Calu3 (cell line): ENCODE results near the gene DDX46. TPM values are rescaled to one million over a fixed set of nuclear protein-coding genes. Genes with fewer than 3 reads are reported as not detected.

Experiments used
- BruUV-seq: library from RNA; stranded (reverse); fragments of 400-500 nt; replicated peaks from 2 replicates; lab custom pipeline; 2021; lab: Mats Ljungman, UMichigan
- CTCF ChIA-PET: fragments of 300-600 bp; sonication (Branson Sonifier 250); formaldehyde crosslinking; loops from one replicate; lab custom pipeline; 2022; ENCODE audit warnings: antibody characterized with exemption; lab: Charles Lee
- DNase-seq: peaks from one replicate; pipeline ENCODE4 v3.0.0; 2022
- H3K27ac Mint-ChIP-seq: one replicate; pipeline ENCODE4 v1.8.0; 2022; ENCODE audit warnings: mixed read lengths; ENCODE audit not compliant: unreplicated experiment
- H3K27me3 Mint-ChIP-seq: one replicate; pipeline ENCODE4 v1.8.0; 2022; ENCODE audit warnings: mixed read lengths; ENCODE audit not compliant: unreplicated experiment
- H3K36me3 Mint-ChIP-seq: one replicate; pipeline ENCODE4 v1.8.0; 2022; ENCODE audit warnings: mild to moderate bottlenecking, moderate library complexity, mixed read lengths; ENCODE audit not compliant: insufficient read depth, unreplicated experiment
- H3K4me1 Mint-ChIP-seq: one replicate; pipeline ENCODE4 v1.8.0; 2022; ENCODE audit warnings: mild to moderate bottlenecking, low read depth, mixed read lengths; ENCODE audit not compliant: unreplicated experiment
- H3K4me3 Mint-ChIP-seq: one replicate; pipeline ENCODE4 v1.8.0; 2022; ENCODE audit warnings: mild to moderate bottlenecking, low read depth, moderate library complexity, mixed read lengths; ENCODE audit not compliant: unreplicated experiment
- H3K9me3 Mint-ChIP-seq: one replicate; pipeline ENCODE4 v1.8.0; 2022; ENCODE audit warnings: low read depth, mixed read lengths; ENCODE audit not compliant: unreplicated experiment
- intact Hi-C: fragments of 100-400 bp; cut with micrococcal nuclease; formaldehyde crosslinking; loops from one replicate; pipeline ENCODE4 v1.10.0; 2022; ENCODE audit not compliant: unreplicated experiment
- total RNA-seq: library from RNA; stranded (reverse); gene quantifications from 2 replicates; pipeline ENCODE4 v1.2.3, GENCODE V29; 2022
- TF ChIP-seq, protein P1 (sequence below): fragments of 200-600 bp; IDR thresholded peaks from one replicate; pipeline ENCODE4 v1.8.0; 2022; ENCODE audit warnings: antibody characterized with exemption; ENCODE audit not compliant: unreplicated experiment

Gene DDX46
- total RNA-seq, 1 experiment from 2014 or later: 95.8 TPM

DNA sequence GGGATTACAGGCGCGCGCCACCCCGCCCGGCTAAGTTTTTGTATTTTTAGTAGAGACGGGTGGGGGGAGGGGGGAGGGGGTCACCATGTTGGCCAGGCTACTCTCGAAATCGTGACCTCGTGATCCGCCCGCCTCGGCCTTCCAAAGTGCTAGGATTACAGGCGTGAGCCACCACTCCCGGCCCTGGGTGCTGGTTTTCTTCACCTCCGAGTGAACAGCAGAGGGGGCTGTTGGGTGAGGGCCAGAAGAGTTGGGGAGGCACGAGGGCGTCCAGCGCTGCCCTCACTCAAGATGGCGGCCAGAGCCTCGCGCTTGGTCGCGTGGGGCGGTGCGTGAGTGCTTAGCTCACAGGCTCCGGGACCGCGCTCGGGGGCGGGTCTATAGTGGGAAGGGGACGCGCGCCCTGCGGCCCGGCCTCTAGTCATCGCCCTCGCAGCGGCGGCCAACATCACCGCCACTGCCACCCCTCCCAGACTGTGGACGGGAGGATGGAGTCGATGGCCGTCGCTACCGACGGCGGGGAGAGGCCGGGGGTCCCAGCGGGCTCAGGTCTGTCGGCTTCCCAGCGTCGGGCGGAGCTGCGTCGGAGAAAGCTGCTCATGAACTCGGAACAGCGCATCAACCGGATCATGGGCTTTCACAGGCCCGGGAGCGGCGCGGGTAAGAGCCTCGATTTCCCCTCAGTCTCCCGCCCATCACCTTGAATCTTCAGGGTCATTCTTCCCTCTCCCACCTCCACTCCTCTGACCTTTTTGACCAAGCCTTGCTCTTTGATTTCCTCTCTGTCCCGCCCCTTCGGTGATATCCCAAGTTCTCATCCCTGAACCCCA, 20.2 kb upstream of the DDX46 start, which contains the start of gene CAMLG:
Gene CAMLG (plus strand): TSS at position 416 of the 830 bp plus-strand sequence. CDS start 73 bp downstream, at position 489.
- Mint-ChIP-seq H3K27me3 (no peaks in the 10 kb centered on the region), H3K36me3 (peaks cover 23% of the 10 kb centered on the region), H3K27ac (peak within 1 kb of the TSS; percentile 89), H3K9me3 (no peaks in the 10 kb centered on the region), H3K4me1 (peaks cover 8% of the 10 kb centered on the region), H3K4me3 (peak within 1 kb of the TSS; percentile 93)
- BruUV-seq: no TSS peak
- TF ChIP-seq, protein P1, sequence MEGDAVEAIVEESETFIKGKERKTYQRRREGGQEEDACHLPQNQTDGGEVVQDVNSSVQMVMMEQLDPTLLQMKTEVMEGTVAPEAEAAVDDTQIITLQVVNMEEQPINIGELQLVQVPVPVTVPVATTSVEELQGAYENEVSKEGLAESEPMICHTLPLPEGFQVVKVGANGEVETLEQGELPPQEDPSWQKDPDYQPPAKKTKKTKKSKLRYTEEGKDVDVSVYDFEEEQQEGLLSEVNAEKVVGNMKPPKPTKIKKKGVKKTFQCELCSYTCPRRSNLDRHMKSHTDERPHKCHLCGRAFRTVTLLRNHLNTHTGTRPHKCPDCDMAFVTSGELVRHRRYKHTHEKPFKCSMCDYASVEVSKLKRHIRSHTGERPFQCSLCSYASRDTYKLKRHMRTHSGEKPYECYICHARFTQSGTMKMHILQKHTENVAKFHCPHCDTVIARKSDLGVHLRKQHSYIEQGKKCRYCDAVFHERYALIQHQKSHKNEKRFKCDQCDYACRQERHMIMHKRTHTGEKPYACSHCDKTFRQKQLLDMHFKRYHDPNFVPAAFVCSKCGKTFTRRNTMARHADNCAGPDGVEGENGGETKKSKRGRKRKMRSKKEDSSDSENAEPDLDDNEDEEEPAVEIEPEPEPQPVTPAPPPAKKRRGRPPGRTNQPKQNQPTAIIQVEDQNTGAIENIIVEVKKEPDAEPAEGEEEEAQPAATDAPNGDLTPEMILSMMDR: peak; percentile 82
- peak; percentile 99 for DNase-seq
- intact Hi-C loops: loop anchor here (2.0 to 10.0 kb wide), 4 partner anchors 146 to 466 kb away; partner anchors contain the start of gene PCBD2
- CTCF ChIA-PET: interaction anchor here (0.5 to 2.9 kb wide), 12 partner anchors 10 to 166 kb away, joined by 3 to 28 read pairs (median 4); partner anchors contain the start of genes DDX46 and PCBD2

DNA sequence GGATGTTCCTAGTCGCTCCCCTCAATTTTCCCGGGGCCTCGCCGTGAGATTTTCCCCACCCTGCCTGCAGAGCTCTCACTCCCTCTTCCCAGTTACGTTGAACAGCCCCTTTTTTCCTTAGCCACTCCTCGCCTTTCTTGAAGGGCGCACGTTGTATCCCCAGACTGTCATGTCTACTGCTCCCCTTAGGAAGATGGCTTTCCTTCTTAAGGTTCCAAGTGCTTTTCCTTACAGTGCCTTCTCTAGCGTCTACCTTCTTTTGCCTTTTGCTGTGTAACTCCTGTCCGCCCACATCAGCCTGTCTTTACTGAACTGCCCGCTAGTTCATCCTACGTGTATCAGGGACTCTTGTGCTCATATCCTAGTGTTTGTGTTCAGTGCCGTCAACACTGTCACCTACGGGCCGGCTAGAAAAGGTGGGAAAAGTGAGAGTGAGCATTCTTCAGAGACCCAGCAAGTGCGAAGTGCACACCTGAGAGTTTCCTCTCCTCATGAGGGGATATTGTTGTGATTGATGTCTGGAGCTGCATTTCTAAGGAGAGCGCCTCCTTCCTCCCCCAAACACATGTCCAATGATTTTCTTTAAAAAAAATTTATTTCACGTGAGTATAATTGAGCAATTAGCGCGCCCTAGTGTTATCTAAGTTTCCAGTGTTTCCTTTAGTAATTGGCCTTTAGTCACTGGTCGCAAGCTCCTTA, 19.5 kb upstream of the DDX46 start:
- TSS peak; percentile 45 for BruUV-seq
- Mint-ChIP-seq H3K36me3 (peaks cover 23% of the 10 kb centered on the region), H3K4me1 (peaks cover 8% of the 10 kb centered on the region), H3K4me3 (peak overlapping the region; percentile 93), H3K27ac (peak overlapping the region; percentile 89), H3K9me3 (no peaks in the 10 kb centered on the region), H3K27me3 (no peaks in the 10 kb centered on the region)
- intact Hi-C loops: loop anchor here (2.0 to 10.0 kb wide), 4 partner anchors 147 to 466 kb away; partner anchors contain the start of gene PCBD2
- DNase-seq: peak; percentile 53
- CTCF ChIA-PET: interaction anchor here (0.7 to 2.9 kb wide), 9 partner anchors 10 to 165 kb away, joined by 3 to 28 read pairs (median 4); partner anchors contain the start of genes DDX46 and PCBD2
- TF ChIP-seq, protein P1: peak; percentile 7

DNA sequence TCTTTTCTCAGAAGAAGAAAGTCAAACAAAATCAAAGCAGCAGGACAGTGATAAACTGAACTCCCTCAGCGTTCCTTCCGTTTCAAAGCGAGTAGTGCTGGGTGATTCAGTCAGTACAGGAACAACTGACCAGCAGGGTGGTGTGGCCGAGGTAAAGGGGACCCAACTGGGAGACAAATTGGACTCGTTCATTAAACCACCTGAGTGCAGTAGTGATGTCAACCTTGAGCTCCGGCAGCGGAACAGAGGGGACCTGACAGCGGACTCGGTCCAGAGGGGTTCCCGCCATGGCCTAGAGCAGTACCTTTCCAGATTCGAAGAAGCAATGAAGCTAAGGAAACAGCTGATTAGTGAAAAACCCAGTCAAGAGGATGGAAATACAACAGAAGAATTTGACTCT, 17.5 kb upstream of the DDX46 start:
- no TSS peak for BruUV-seq
- Mint-ChIP-seq H3K9me3 (no peaks in the 10 kb centered on the region), H3K27me3 (no peaks in the 10 kb centered on the region), H3K36me3 (peaks cover 23% of the 10 kb centered on the region), H3K4me3 (no peak overlapping the region), H3K27ac (no peak overlapping the region), H3K4me1 (peaks cover 8% of the 10 kb centered on the region)
- CTCF ChIA-PET: interaction anchor here (0.5 kb wide), 1 partner anchor 319 kb away, joined by 9 read pairs; no protein-coding TSS in a partner anchor
- TF ChIP-seq, protein P1: no peak
- no peak for DNase-seq
- intact Hi-C loops: no loop called here

DNA sequence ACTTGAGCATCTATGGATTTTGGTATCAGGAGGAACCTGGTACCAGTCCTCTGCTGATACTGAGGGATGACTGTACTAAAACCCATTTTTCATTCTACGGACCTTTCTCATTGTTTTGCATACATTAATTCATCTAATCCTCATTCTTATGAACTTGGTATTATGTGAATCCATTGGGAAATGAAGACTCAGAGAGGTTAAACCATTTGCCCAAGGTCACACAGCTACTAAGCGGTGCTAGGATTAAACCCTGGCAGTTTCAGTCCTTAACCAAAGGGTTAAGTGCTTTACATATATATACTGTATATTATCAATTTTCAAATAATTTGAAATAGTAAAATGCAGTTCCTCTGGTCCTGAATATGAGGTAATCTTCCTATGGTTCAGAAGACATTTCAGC, 16.4 kb upstream of the DDX46 start:
- Mint-ChIP-seq H3K27me3 (no peaks in the 10 kb centered on the region), H3K4me1 (peaks cover 8% of the 10 kb centered on the region), H3K27ac (no peak overlapping the region), H3K4me3 (no peak overlapping the region), H3K9me3 (no peaks in the 10 kb centered on the region), H3K36me3 (peaks cover 23% of the 10 kb centered on the region)
- TF ChIP-seq, protein P1: no peak
- DNase-seq: no peak
- CTCF ChIA-PET: no interaction called here
- intact Hi-C loops: no loop called here
- BruUV-seq: no TSS peak
